ENCODE results near the gene POR.

- no peak for TF ChIP-seq CTCF (IDR thresholded peaks at IDR 0.05; ENCODE audit: low read depth, low read length)
- no peak for TF ChIP-seq EZH2phosphoT487 (IDR thresholded peaks at IDR 0.05; ENCODE audit: low read depth)
These were observed 46.8 kb upstream of the POR start for GRCh38 chr7:75868153-75868552.
